ENCODE measurements around the gene PKP4. TPM values are rescaled to one million over a fixed set of nuclear protein-coding genes. Genes with fewer than 3 reads are reported as not detected.

Gene PKP4
- total RNA-seq, 5 donors from 2014 or later (not counting 1 experiment from before 2014, with no cell fraction given), result 17.3 to 23.1 (median 20.3) TPM

- Histone ChIP-seq H3K4me3 (ENCODE audit: control insufficient read depth in 1 of 2, extremely low read depth in 1 of 2, low read length in 1 of 2) (no peak overlapping the region), H3K27ac (ENCODE audit: low read length) (no peak overlapping the region), H3K4me1 (ENCODE audit: control insufficient read depth in 1 of 2, extremely low read depth in 1 of 2, insufficient read depth in 2 of 2, low read length in 2 of 2) (no peaks in the 10 kb centered on the region), H3K36me3 (ENCODE audit: control insufficient read depth in 2 of 2, extremely low read depth in 1 of 2, insufficient read depth in 1 of 2, low read length in 1 of 2) (no peaks in the 10 kb centered on the region), H3K9me3 (no peaks in the 10 kb centered on the region), H3K27me3 (replicated peaks in 1 of 2; ENCODE audit: control insufficient read depth in 2 of 2, extremely low read depth in 1 of 2, insufficient read depth in 2 of 2, low read length in 1 of 2) (no peaks in the 10 kb centered on the region)
- DNase-seq (no peak), ATAC-seq (replicated peaks in 1 of 4) (no peak)
- Mint-ChIP-seq H3K4me3 (no peak overlapping the region), H3K36me3 (peaks cover 4% of the 10 kb centered on the region), H3K27ac (no peak overlapping the region), H3K27me3 (no peaks in the 10 kb centered on the region), H3K4me1 (peaks cover 0 to 5% (median 2%) of the 10 kb centered on the region in 3 donors), H3K9me3 (no peaks in the 10 kb centered on the region)
- CTCF ChIA-PET, result no interaction called here
- WGBS (ENCODE audit: insufficient coverage), result no CpG with 5 or more reads among the region's 3 CpGs
- POLR2A ChIA-PET, result no interaction called here
Measured at GRCh38 chr2:158486150-158486969, 29.6 kb downstream of the PKP4 start.

- peaks cover 5% of the 10 kb centered on the region for H3K36me3 Mint-ChIP-seq
- H3K27ac Mint-ChIP-seq, result no peak overlapping the region
- ATAC-seq (replicated peaks in 1 of 4) (no peak), DNase-seq (no peak)
- ChIA-PET POLR2A (no interaction called here), CTCF (no interaction called here)
- Histone ChIP-seq H3K9me3 (no peaks in the 10 kb centered on the region), H3K4me1 (ENCODE audit: control insufficient read depth in 1 of 2, extremely low read depth in 1 of 2, insufficient read depth in 2 of 2, low read length in 2 of 2) (no peaks in the 10 kb centered on the region), H3K27ac (ENCODE audit: low read length) (no peak overlapping the region), H3K27me3 (replicated peaks in 1 of 2; ENCODE audit: control insufficient read depth in 2 of 2, extremely low read depth in 1 of 2, insufficient read depth in 2 of 2, low read length in 1 of 2) (no peaks in the 10 kb centered on the region), H3K4me3 (ENCODE audit: control insufficient read depth in 1 of 2, extremely low read depth in 1 of 2, low read length in 1 of 2) (no peak overlapping the region), H3K36me3 (ENCODE audit: control insufficient read depth in 2 of 2, extremely low read depth in 1 of 2, insufficient read depth in 1 of 2, low read length in 1 of 2) (no peaks in the 10 kb centered on the region)
- H3K4me3 Mint-ChIP-seq, result no peak overlapping the region
- no peaks in the 10 kb centered on the region for H3K9me3 Mint-ChIP-seq
- H3K4me1 Mint-ChIP-seq, result peaks cover 0 to 5% (median 2%) of the 10 kb centered on the region in 3 donors
- H3K27me3 Mint-ChIP-seq, result no peaks in the 10 kb centered on the region
- WGBS (ENCODE audit: insufficient coverage), result no CpG with 5 or more reads among the region's 5 CpGs
Measured at GRCh38 chr2:158486970-158487325, 30.2 kb downstream of the PKP4 start.

- Histone ChIP-seq H3K27ac (ENCODE audit: low read length) (no peak overlapping the region), H3K4me1 (ENCODE audit: control insufficient read depth in 1 of 2, extremely low read depth in 1 of 2, insufficient read depth in 2 of 2, low read length in 2 of 2) (no peaks in the 10 kb centered on the region), H3K36me3 (ENCODE audit: control insufficient read depth in 2 of 2, extremely low read depth in 1 of 2, insufficient read depth in 1 of 2, low read length in 1 of 2) (no peaks in the 10 kb centered on the region), H3K27me3 (replicated peaks in 1 of 2; ENCODE audit: control insufficient read depth in 2 of 2, extremely low read depth in 1 of 2, insufficient read depth in 2 of 2, low read length in 1 of 2) (no peaks in the 10 kb centered on the region), H3K9me3 (no peaks in the 10 kb centered on the region), H3K4me3 (ENCODE audit: control insufficient read depth in 1 of 2, extremely low read depth in 1 of 2, low read length in 1 of 2) (no peak overlapping the region)
- Mint-ChIP-seq H3K27ac (no peak overlapping the region), H3K9me3 (no peaks in the 10 kb centered on the region), H3K27me3 (no peaks in the 10 kb centered on the region), H3K36me3 (peaks cover 6% of the 10 kb centered on the region), H3K4me3 (no peak overlapping the region), H3K4me1 (peaks cover 0 to 5% (median 2%) of the 10 kb centered on the region in 3 donors)
- ChIA-PET CTCF (interaction anchor here (0.6 kb wide), 2 partner anchors 1304 to 1318 kb away, joined by 3 to 4 read pairs; no protein-coding TSS in a partner anchor), POLR2A (no interaction called here)
- no peak for ATAC-seq (replicated peaks in 1 of 4)
- DNase-seq, result no peak
Measured at GRCh38 chr2:158487419-158487818, 30.7 kb downstream of the PKP4 start.

- no peak overlapping the region for H3K27ac ChIP-seq (ENCODE audit: low read length)
- Mint-ChIP-seq H3K4me3 (no peak overlapping the region), H3K36me3 (peaks cover 6% of the 10 kb centered on the region), H3K4me1 (no peaks in the 10 kb centered on the region), H3K9me3 (no peaks in the 10 kb centered on the region), H3K27me3 (no peaks in the 10 kb centered on the region), H3K27ac (no peak overlapping the region)
- no peak overlapping the region for H3K4me3 ChIP-seq (ENCODE audit: control insufficient read depth in 1 of 2, extremely low read depth in 1 of 2, low read length in 1 of 2)
- H3K36me3 ChIP-seq (ENCODE audit: control insufficient read depth in 2 of 2, extremely low read depth in 1 of 2, insufficient read depth in 1 of 2, low read length in 1 of 2), result no peaks in the 10 kb centered on the region
- ChIA-PET CTCF (interaction anchor here in 1 of 2 donors (1.0 kb wide), 1 partner anchor 16 kb away, joined by 4 read pairs; no protein-coding TSS in a partner anchor), POLR2A (interaction anchor here in 1 of 2 donors (0.6 kb wide), 1 partner anchor 17 kb away, joined by 3 read pairs; no protein-coding TSS in a partner anchor)
- ATAC-seq (replicated peaks in 1 of 4) (no peak), DNase-seq (no peak)
- no peaks in the 10 kb centered on the region for H3K27me3 ChIP-seq (replicated peaks in 1 of 2; ENCODE audit: control insufficient read depth in 2 of 2, extremely low read depth in 1 of 2, insufficient read depth in 2 of 2, low read length in 1 of 2)
- H3K4me1 ChIP-seq (ENCODE audit: control insufficient read depth in 1 of 2, extremely low read depth in 1 of 2, insufficient read depth in 2 of 2, low read length in 2 of 2), result no peaks in the 10 kb centered on the region
- H3K9me3 ChIP-seq, result no peaks in the 10 kb centered on the region
- no CpG with 5 or more reads among the region's 2 CpGs for WGBS (ENCODE audit: insufficient coverage)
Measured at GRCh38 chr2:158488442-158489216, 31.9 kb downstream of the PKP4 start.

- Histone ChIP-seq H3K9me3 (no peaks in the 10 kb centered on the region), H3K4me1 (ENCODE audit: control insufficient read depth in 1 of 2, extremely low read depth in 1 of 2, insufficient read depth in 2 of 2, low read length in 2 of 2) (no peaks in the 10 kb centered on the region), H3K36me3 (ENCODE audit: control insufficient read depth in 2 of 2, extremely low read depth in 1 of 2, insufficient read depth in 1 of 2, low read length in 1 of 2) (no peaks in the 10 kb centered on the region), H3K27me3 (replicated peaks in 1 of 2; ENCODE audit: control insufficient read depth in 2 of 2, extremely low read depth in 1 of 2, insufficient read depth in 2 of 2, low read length in 1 of 2) (no peaks in the 10 kb centered on the region), H3K27ac (ENCODE audit: low read length) (no peak overlapping the region), H3K4me3 (ENCODE audit: control insufficient read depth in 1 of 2, extremely low read depth in 1 of 2, low read length in 1 of 2) (no peak overlapping the region)
- H3K4me1 Mint-ChIP-seq, result no peaks in the 10 kb centered on the region
- no peaks in the 10 kb centered on the region for H3K27me3 Mint-ChIP-seq
- H3K9me3 Mint-ChIP-seq, result no peaks in the 10 kb centered on the region
- ChIA-PET CTCF (interaction anchor here (1.0 to 1.4 kb wide), 2 partner anchors 12 to 15 kb away, joined by 4 to 6 read pairs; no protein-coding TSS in a partner anchor), POLR2A (no interaction called here)
- 0% methylated on average over 1 of the region's 6 CpGs for WGBS (ENCODE audit: insufficient coverage)
- H3K4me3 Mint-ChIP-seq, result no peak overlapping the region
- peaks cover 6% of the 10 kb centered on the region for H3K36me3 Mint-ChIP-seq
- H3K27ac Mint-ChIP-seq, result no peak overlapping the region
- DNase-seq (no peak), ATAC-seq (replicated peaks in 1 of 4) (no peak)
Measured at GRCh38 chr2:158489366-158490112, 32.8 kb downstream of the PKP4 start.

- Histone ChIP-seq H3K4me1 (ENCODE audit: control insufficient read depth in 1 of 2, extremely low read depth in 1 of 2, insufficient read depth in 2 of 2, low read length in 2 of 2) (no peaks in the 10 kb centered on the region), H3K9me3 (no peaks in the 10 kb centered on the region), H3K27ac (ENCODE audit: low read length) (no peak overlapping the region), H3K4me3 (ENCODE audit: control insufficient read depth in 1 of 2, extremely low read depth in 1 of 2, low read length in 1 of 2) (no peak overlapping the region), H3K36me3 (ENCODE audit: control insufficient read depth in 2 of 2, extremely low read depth in 1 of 2, insufficient read depth in 1 of 2, low read length in 1 of 2) (no peaks in the 10 kb centered on the region), H3K27me3 (replicated peaks in 1 of 2; ENCODE audit: control insufficient read depth in 2 of 2, extremely low read depth in 1 of 2, insufficient read depth in 2 of 2, low read length in 1 of 2) (no peaks in the 10 kb centered on the region)
- no peak for DNase-seq
- Mint-ChIP-seq H3K27me3 (no peaks in the 10 kb centered on the region), H3K36me3 (peaks cover 6% of the 10 kb centered on the region), H3K9me3 (no peaks in the 10 kb centered on the region), H3K27ac (no peak overlapping the region), H3K4me3 (no peak overlapping the region), H3K4me1 (no peaks in the 10 kb centered on the region)
- ATAC-seq (replicated peaks in 1 of 4), result no peak
- ChIA-PET CTCF (interaction anchor here in 1 of 2 donors (1.4 kb wide), 1 partner anchor 13 kb away, joined by 6 read pairs; no protein-coding TSS in a partner anchor), POLR2A (no interaction called here)
- WGBS (ENCODE audit: insufficient coverage), result 100% methylated on average over 3 of the region's 4 CpGs
Measured at GRCh38 chr2:158491072-158491471, 34.3 kb downstream of the PKP4 start.

Data from T-cell (primary cell).